Astrocyte (in vitro differentiated cells and primary cell): ENCODE results near the gene ARAP1.

Experiments used
- CTCF ChIP-seq: IDR thresholded peaks from 2 replicates; pipeline ENCODE4 v1.5.1; 2011; ENCODE audit warnings: low read depth, mild to moderate bottlenecking, inconsistent platforms, low read length, moderate library complexity; ENCODE audit not compliant: insufficient read depth
- EZH2 ChIP-seq: IDR thresholded peaks from 2 replicates; pipeline ENCODE4 v1.6.1; 2012; ENCODE audit warnings: mild to moderate bottlenecking, low read length, inconsistent platforms; ENCODE audit not compliant: insufficient read depth

- TF ChIP-seq CTCF (no peak), EZH2 (no peak)
These were observed 48.0 kb downstream of the ARAP1 start for GRCh38 chr11:72704028-72704782.
